COR-L47 (cell line): ENCODE data around the gene CFAP97D1.
"Not testable (repeated sequence)": the region's sequence is repeated elsewhere in the genome, so short reads cannot be mapped to it uniquely, and the experiment has no call there.

Source experiments
- DNase-seq: peaks from one replicate; lab custom pipeline; 2025; lab: John Stamatoyannopoulos, UW

The CFAP97D1 gene

DNA sequence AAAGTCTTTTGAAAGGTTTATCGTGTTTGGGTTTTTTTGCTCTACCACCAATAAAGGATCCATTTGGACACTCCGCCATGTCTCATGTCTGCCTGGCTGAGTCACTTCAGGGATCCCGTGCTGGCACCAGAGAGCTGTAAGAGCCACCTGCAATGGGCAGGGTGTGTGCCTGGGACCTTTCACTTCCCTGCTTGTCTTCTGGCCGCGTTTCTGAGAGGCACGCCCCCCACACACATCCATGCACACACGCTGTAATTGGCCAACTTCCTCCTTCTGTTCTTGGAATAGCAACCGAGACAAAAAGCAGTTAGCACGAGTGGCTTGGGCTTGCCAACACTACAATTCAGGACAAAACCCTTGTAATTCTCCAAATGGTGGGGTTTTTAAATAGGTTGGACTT, 11.9 kb upstream of the CFAP97D1 start:
- no peak for DNase-seq

- DNase-seq, result no peak
Measured at GRCh38 chr17:43768943-43769342, 11.3 kb upstream of the CFAP97D1 start.

DNA sequence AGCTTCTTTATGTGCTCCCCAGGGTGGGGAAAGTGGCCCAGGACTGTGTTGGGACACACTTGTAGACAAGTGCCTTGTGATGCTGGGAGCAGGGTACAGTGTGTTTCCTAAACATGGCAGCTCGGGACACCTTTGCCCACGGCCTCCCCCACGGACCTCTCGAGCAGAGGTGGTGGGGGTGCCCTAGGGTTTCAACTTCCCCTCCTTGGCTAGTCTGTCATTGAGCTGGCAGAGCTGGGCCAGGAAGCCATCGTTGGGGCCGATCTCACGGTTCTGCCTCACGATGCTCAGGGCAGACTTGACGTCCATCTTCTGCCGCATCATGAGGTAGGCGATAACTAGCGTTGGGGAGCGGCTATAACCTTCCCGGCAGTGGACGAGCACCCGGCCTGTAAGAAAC, 10.8 kb upstream of the CFAP97D1 start:
- no peak for DNase-seq

- no peak for DNase-seq
Measured at GRCh38 chr17:43769859-43770258, 10.4 kb upstream of the CFAP97D1 start.

GRCh38 chr17:43770957-43771356, 9.3 kb upstream of the CFAP97D1 start:
- no peak for DNase-seq

DNA sequence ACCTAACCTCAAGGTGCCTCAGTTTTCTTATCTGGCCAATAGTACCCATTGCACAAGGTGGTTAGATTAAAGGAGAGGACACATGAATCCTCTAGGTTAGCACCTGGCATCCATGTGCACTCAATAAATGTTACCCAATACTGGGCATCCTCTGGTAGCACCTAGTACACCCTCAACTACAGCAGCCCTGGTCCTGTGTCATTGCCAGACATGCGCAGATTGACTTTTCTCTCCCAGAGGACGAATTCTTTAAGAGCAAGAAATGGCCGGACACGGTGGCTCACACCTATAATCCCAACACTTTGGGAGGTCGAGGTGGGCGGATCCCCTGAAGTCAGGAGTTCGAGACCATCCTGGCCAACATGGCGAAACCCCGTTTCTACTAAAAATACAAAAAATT, 8.8 kb upstream of the CFAP97D1 start:
- no peak for DNase-seq

- no peak for DNase-seq
Measured at GRCh38 chr17:43772877-43773648, 7.2 kb upstream of the CFAP97D1 start.

GRCh38 chr17:43774304-43775250, 5.7 kb upstream of the CFAP97D1 start:
- no peak for DNase-seq

DNA sequence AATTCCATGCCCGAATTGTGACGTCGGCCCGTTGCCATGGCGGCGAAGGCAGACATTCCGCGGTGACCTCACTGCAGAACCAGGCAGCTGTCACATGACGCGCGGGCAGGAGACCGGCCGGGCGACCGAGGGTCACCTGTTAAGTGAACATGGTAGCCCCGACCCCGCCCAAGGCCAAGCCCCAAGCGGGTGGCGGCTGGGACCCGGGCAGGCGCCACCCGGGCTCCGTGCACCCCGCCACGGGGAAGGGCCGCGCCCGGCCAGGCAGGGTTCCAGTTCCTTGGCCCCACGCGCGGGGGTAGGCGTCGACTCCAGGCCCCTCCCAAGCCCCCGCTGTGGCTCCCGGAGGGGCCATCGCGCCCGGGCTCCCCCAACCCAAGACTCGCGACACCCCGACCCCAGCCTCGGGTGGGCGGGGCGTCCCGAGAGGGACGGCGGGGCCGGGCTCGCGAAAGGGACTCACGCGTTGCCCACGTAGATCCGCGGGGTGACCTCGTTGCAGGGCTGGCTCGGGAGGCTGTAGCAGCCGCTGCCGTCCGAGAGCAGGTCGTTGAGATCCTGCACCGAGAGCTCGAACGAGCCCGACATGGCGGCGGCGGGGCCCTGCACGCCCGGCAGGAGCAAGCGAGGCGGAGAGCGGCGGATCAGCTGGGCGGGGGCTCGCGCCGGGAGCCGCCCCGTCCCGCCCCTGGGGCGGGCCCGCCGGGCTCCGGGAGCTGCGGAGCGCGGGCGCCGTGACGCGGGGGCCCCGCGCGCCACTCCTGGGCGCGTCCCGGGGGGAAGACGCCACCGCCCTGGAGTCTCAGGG, 1.7 kb upstream of the CFAP97D1 start, which contains the start of gene DUSP3:
DUSP3 (minus strand) TSS at position 641 of the 808 bp plus-strand sequence; CDS start at position 588, 53 bp downstream.
- peak; percentile 66 for DNase-seq

DNA sequence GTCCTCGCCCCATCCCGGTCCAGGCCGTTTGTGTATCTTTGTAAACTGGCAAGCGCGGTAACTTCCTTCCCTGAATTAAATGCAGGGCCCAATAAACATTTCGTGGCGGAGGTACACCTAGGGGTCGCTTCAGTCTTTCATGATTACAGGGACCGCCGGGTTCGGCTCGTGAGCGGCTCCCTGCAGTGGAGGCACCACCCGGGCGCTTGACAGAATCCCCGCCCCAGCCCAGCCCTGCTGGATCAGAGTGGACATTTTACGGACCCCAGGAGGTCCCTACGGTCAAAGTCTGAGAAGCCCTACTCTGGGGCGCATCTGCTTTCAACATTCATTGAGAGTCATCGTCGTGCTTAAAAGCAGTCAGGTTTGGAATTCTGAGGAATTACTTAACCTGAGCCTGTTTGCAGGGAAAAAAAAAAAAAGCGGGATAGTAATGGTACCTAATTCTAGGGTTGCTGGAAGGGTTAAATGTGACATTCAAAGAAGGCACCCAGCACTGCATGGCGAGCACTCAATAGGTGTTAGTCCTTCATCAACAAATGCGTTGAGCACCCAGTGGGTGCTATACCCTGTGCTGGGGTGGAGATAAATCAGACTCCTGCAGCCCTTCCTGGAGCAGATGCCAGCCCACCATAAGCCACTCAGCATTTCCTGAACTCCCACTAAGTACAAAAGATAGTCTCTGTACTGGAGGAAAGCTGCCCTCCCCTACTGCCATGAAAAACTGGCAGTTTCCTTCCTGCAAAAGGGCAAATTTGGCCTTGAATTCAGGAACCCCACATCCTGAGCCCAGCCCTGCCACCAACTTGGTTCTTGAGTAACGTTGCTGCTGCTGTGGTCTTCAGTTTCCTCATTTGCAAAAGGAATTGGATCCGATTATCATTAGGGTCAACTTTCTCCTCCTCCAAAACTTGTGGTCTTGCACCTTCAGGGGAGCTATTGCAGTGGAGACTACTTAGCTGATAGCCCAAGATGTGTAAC, 800 bp upstream of the CFAP97D1 start:
- DNase-seq, result peak; percentile 52

DNA sequence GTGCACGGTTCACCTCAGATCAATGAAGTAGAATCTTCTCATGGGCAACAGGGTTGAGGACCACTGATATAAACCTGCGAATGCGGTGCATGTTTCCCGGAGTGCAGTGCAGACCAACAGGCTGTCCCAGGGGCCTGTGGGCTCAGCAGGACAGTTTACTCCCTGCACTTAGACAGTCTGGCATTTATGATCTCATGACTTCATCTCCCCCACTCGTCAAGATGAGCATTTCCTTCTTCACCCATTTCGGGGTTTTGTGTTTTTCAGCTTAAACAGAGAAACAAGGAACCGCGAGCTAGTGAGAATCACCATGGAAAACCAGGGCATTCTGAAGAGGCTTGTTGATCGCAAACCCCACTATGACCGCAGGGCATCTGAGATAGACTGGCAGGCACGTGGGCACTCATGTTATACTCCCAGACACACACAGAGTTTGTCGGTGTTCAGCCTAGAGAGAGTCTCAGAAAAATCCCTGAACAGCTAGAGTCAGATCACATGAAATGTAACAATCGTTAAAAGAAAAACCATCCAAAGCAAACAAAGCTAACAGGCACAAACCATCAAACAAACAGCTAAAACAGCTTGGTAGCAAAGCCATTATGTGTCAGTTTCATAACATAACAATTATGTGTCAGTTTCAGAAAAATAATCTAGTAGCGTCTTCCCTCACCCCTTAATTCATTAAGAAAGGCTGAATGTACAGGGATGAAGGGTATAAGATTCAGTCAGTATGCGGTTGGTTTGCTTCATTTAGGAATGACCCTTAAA, 2.9 kb downstream of the CFAP97D1 start:
- DNase-seq, result no peak

GRCh38 chr17:43784068-43784467, 3.8 kb downstream of the CFAP97D1 start:
- no peak for DNase-seq

GRCh38 chr17:43784628-43785101, 4.4 kb downstream of the CFAP97D1 start:
- DNase-seq, result no peak

GRCh38 chr17:43787728-43788127, 7.5 kb downstream of the CFAP97D1 start:
- DNase-seq, result no peak

DNA sequence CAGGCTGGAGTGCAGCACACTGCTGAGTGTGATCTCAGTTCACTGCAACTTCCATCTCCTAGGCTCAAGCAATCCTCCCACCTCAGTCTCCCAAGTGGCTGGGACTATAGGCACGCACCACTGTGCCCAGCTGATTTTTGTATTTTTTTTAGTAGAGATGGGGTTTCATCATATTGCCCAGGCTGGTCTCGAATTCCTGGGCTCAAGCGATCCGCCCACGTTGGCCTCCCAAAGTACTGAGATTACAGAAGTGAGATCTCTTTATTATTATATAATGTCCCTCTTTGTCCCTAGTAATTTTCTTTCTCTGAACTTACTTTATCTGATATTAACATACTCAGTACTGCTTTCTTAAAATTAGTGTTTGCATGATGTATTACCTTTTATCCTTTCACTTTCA, 8.3 kb downstream of the CFAP97D1 start:
- DNase-seq, result no peak

GRCh38 chr17:43789482-43789881, 9.2 kb downstream of the CFAP97D1 start:
- DNase-seq, result no peak

DNA sequence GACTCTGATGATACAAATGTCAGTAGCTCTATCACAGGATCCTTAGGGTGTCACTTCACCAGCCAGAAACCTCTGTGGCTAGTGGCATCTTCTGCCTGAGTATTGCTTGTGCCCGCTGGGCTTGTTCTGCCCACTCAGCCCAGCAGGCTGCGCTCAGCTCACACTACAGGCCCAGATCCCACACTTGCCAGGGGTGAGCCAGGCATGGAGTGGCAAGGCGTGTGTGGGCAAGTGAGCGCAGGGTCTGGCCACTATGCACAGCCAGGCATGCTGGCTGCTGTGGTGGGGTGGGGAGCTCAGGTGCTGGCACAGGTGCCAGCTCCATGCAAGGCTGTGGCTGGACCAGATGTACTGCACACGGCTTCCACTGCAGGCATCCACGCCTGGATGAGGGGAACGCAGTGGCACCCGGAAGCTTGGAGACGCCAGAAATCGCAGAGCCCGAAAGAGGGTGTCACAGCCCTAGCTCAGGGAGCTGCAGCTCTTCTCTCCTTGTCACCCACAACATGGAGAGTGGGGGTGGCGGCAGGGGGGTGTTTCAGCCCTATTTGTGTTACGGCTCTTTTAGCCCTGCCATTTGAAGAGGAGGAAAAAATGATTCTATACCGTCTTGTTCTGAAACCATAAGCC, 10.2 kb downstream of the CFAP97D1 start:
- DNase-seq, result peak; percentile 38

- DNase-seq, result peak; percentile 12
Measured at GRCh38 chr17:43791589-43791988, 11.4 kb downstream of the CFAP97D1 start.

- DNase-seq, result not testable (repeated sequence)
Measured at GRCh38 chr17:43792668-43793067, 12.4 kb downstream of the CFAP97D1 start.
